NOMO-1 (cell line): ENCODE results near the gene POMP.
"Not testable (repeated sequence)": the region's sequence is repeated elsewhere in the genome, so short reads cannot be mapped to it uniquely, and the experiment has no call there.

Experiments
- DNase-seq, 2 experiments: peaks; one replicate each; lab custom pipeline; 2025; ENCODE audit not compliant: unreplicated experiment in 2 of 2; lab: John Stamatoyannopoulos, UW

Gene POMP

GRCh38 chr13:28636677-28637317 lies 22.1 kb upstream of the POMP start:
- DNase-seq, result peak; percentile 84 to 90

- DNase-seq, result no peak
Observed at GRCh38 chr13:28637714-28638355, 21.1 kb upstream of the POMP start.

- no peak for DNase-seq
Observed at GRCh38 chr13:28638756-28639155, 20.2 kb upstream of the POMP start.

GRCh38 chr13:28640861-28641599 lies 17.9 kb upstream of the POMP start:
- DNase-seq, result no peak

GRCh38 chr13:28641600-28641926 lies 17.4 kb upstream of the POMP start:
- no peak for DNase-seq

GRCh38 chr13:28650284-28650683 lies 8.6 kb upstream of the POMP start:
- no peak for DNase-seq

GRCh38 chr13:28651810-28652401 lies 7.0 kb upstream of the POMP start:
- DNase-seq, result peak; percentile 34 to 48

GRCh38 chr13:28653111-28653510 lies 5.8 kb upstream of the POMP start:
- DNase-seq, result no peak

- DNase-seq, result no peak
Observed at GRCh38 chr13:28654276-28654675, 4.7 kb upstream of the POMP start.

GRCh38 chr13:28655561-28655960 lies 3.4 kb upstream of the POMP start:
- no peak for DNase-seq

GRCh38 chr13:28657784-28658538 lies 969 bp upstream of the POMP start:
- DNase-seq, result peak; percentile 84 to 93

- no peak for DNase-seq
Observed at GRCh38 chr13:28658539-28658795, 463 bp upstream of the POMP start.

- peak; percentile 32 to 73 for DNase-seq
Observed at GRCh38 chr13:28659621-28659970, 666 bp downstream of the POMP start.

GRCh38 chr13:28666897-28667488 lies 8.1 kb downstream of the POMP start:
- DNase-seq, result no peak

- DNase-seq, result peak; percentile 64 to 83
Observed at GRCh38 chr13:28671126-28671792, 12.3 kb downstream of the POMP start.

- DNase-seq, result no peak
Observed at GRCh38 chr13:28678809-28679208, 19.9 kb downstream of the POMP start.

GRCh38 chr13:28679628-28680027 lies 20.7 kb downstream of the POMP start:
- DNase-seq, result peak in 1 of 2 experiments; percentile 39

- no peak for DNase-seq
Observed at GRCh38 chr13:28680541-28680940, 21.6 kb downstream of the POMP start.

GRCh38 chr13:28683169-28683568 lies 24.2 kb downstream of the POMP start:
- not testable (repeated sequence) for DNase-seq

GRCh38 chr13:28684257-28684656 lies 25.3 kb downstream of the POMP start:
- no peak for DNase-seq
